Tibial nerve (tissue), 4 donors: ENCODE measurements around the gene BPIFB6. TPM values are rescaled to one million over a fixed set of nuclear protein-coding genes. Genes with fewer than 3 reads are reported as not detected.

ENCODE experiments used
- DNase-seq, 2 donors: peaks; one replicate each; pipeline ENCODE4 v3.0.0-alpha.2; 2019; ENCODE audit warnings: low spot score in 2 of 2
- H3K27ac ChIP-seq, 4 donors: fragments of 200-600 bp; sonication (generic) in 3 of 4; one replicate each; pipeline ENCODE4 v1.5.1; 2017 to 2019; ENCODE audit warnings: mild to moderate bottlenecking in 1 of 4
- H3K27me3 ChIP-seq, 2 donors: fragments of 200-600 bp; sonication (generic) in 1 of 2; one replicate each; pipeline versions ENCODE4 v1.5.1 to v1.6.0; 2017 to 2019
- H3K36me3 ChIP-seq, 3 donors: fragments of 200-600 bp; sonication (generic); one replicate each; pipeline ENCODE4 v1.5.1; 2018 to 2019
- H3K4me1 ChIP-seq, 4 donors: fragments of 200-600 bp; sonication (generic) in 3 of 4; one replicate each; pipeline ENCODE4 v1.5.1; 2017 to 2019
- H3K4me3 ChIP-seq, 4 donors: fragments of 200-600 bp; sonication (generic) in 3 of 4; one replicate each; pipeline ENCODE4 v1.5.1; 2017 to 2019; ENCODE audit warnings: mild to moderate bottlenecking in 1 of 4, moderate library complexity in 1 of 4
- H3K9me3 ChIP-seq, 4 donors: fragments of 200-600 bp; sonication (generic) in 3 of 4; one replicate each; pipeline ENCODE4 v1.5.1; 2017 to 2019
- CTCF ChIP-seq, 5 experiments: fragments of 200-600 bp in 3 of 5; fragments of 450-650 bp in 2 of 5; sonication (generic) in 3 of 5; IDR thresholded peaks; one replicate each; pipeline ENCODE4 v1.5.1; 2016 to 2019; ENCODE audit warnings: antibody characterized with exemption in 5 of 5, mild to moderate bottlenecking in 3 of 5, moderate library complexity in 2 of 5
- EP300 ChIP-seq, 2 donors: sonication (generic); formaldehyde crosslinking; IDR thresholded peaks; one replicate each; pipeline ENCODE4 v1.6.1; 2017; ENCODE audit warnings: antibody characterized with exemption in 2 of 2, mild to moderate bottlenecking in 1 of 2
- POLR2A ChIP-seq, 2 donors: fragments of 450-650 bp; IDR thresholded peaks; one replicate each; pipeline ENCODE4 v1.6.1; 2017; ENCODE audit warnings: antibody characterized with exemption in 2 of 2, mild to moderate bottlenecking in 2 of 2, moderate library complexity in 2 of 2
- WGBS, 2 donors: methylation state at CpG; one replicate each; pipeline ENCODE4 v1.1.5; 2018; 5-methylcytosine and 5-hydroxymethylcytosine counted together
- total RNA-seq, 4 donors: library from RNA; depleted of rRNA; stranded (reverse); fragments of >200 nt; gene quantifications; one replicate each; pipeline ENCODE4 v1.1.0, GENCODE V29; 2016

BPIFB6 gene
- total RNA-seq, result not detected

- Histone ChIP-seq H3K27me3 (no peaks in the 10 kb centered on the region), H3K27ac (no peak within 1 kb of the TSS), H3K9me3 (peaks cover 0 to 11% (median 0%) of the 10 kb centered on the region in 4 donors), H3K4me3 (no peak within 1 kb of the TSS), H3K4me1 (no peaks in the 10 kb centered on the region), H3K36me3 (no peaks in the 10 kb centered on the region)
- no peak for DNase-seq
- no peak for TF ChIP-seq CTCF (IDR thresholded peaks at IDR 0.05)
- TF ChIP-seq POLR2A (IDR thresholded peaks at IDR 0.05), result no peak
- no peak for TF ChIP-seq EP300 (IDR thresholded peaks at IDR 0.05)
- 75 to 93% methylated on average over 4 to 8 of the region's 10 CpGs for WGBS, 2 donors
These were observed at the start of gene BPIFB6 for GRCh38 chr20:33031531-33031930. Gene BPIFB6, plus strand, starts transcription at chr20:33031648. Its CDS starts 0 bp downstream, at chr20:33031648.

- H3K27ac ChIP-seq, result peak overlapping the region; percentile 4 to 89 (median 64)
- DNase-seq, result no peak
- 24 to 41% methylated on average over 8 to 9 of the region's 10 CpGs for WGBS, 2 donors
- TF ChIP-seq CTCF (IDR thresholded peaks at IDR 0.05) (no peak), EP300 (IDR thresholded peaks at IDR 0.05) (no peak), POLR2A (IDR thresholded peaks at IDR 0.05) (no peak)
- no peaks in the 10 kb centered on the region for H3K9me3 ChIP-seq
- H3K27me3 ChIP-seq, result no peaks in the 10 kb centered on the region
- no peak overlapping the region for H3K4me3 ChIP-seq
- peaks cover 0 to 56% (median 13%) of the 10 kb centered on the region in 4 donors for H3K4me1 ChIP-seq
- no peaks in the 10 kb centered on the region for H3K36me3 ChIP-seq
These were observed 48.6 kb upstream of the BPIFB6 start for GRCh38 chr20:32982617-32983458.

- Histone ChIP-seq H3K4me1 (peaks cover 0 to 56% (median 13%) of the 10 kb centered on the region in 4 donors), H3K36me3 (no peaks in the 10 kb centered on the region), H3K27ac (peak overlapping the region; percentile 44 to 89 (median 75)), H3K27me3 (no peaks in the 10 kb centered on the region), H3K9me3 (no peaks in the 10 kb centered on the region), H3K4me3 (no peak overlapping the region)
- TF ChIP-seq EP300 (IDR thresholded peaks at IDR 0.05) (no peak), CTCF (IDR thresholded peaks at IDR 0.05) (no peak), POLR2A (IDR thresholded peaks at IDR 0.05) (no peak)
- no peak for DNase-seq
- 80 to 87% methylated on average over 12 of the region's 12 CpGs for WGBS, 2 donors
These were observed 47.9 kb upstream of the BPIFB6 start for GRCh38 chr20:32983459-32984112.

- DNase-seq, result no peak
- Histone ChIP-seq H3K27me3 (no peaks in the 10 kb centered on the region), H3K9me3 (no peaks in the 10 kb centered on the region), H3K27ac (peak overlapping the region; percentile 60 to 89 (median 75)), H3K4me3 (no peak overlapping the region), H3K36me3 (no peaks in the 10 kb centered on the region), H3K4me1 (peaks cover 0 to 56% (median 13%) of the 10 kb centered on the region in 4 donors)
- 41 to 44% methylated on average over 7 of the region's 7 CpGs for WGBS, 2 donors
- TF ChIP-seq CTCF (IDR thresholded peaks at IDR 0.05), result no peak
- TF ChIP-seq EP300 (IDR thresholded peaks at IDR 0.05), result peak in 1 of 2 donors; percentile 41
These were observed 47.3 kb upstream of the BPIFB6 start for GRCh38 chr20:32984196-32984595.
